Panc1 (cell line): Measurements from ENCODE around the gene TAS2R19.

Experiments used
- CTCF ChIP-seq: fragments of 450-650 bp; IDR thresholded peaks from 2 replicates; pipeline ENCODE4 v1.5.1; 2017; ENCODE audit warnings: mild to moderate bottlenecking
- POLR2AphosphoS5 ChIP-seq: IDR thresholded peaks from 2 replicates; pipeline ENCODE4 v1.6.1; 2012; ENCODE audit warnings: mild to moderate bottlenecking, low read depth, low read length, moderate library complexity

- TF ChIP-seq CTCF, result no peak
- no peak for TF ChIP-seq POLR2AphosphoS5
These were observed 45.1 kb upstream of the TAS2R19 start for GRCh38 chr12:11067514-11067913.
